SK-N-SH treated with all-trans-retinoic acid at 6 μM for 48 hours (cell line): Measurements from ENCODE around the gene KIRREL2.

Experiments used
- ARNTL ChIP-seq: fragments of 450-650 bp; formaldehyde crosslinking; IDR thresholded peaks from 2 replicates; pipeline ENCODE4 v1.5.0; 2020; ENCODE audit warnings: low read depth, mild to moderate bottlenecking, moderate library complexity, borderline replicate concordance
- BACH2 ChIP-seq: fragments of 250-450 bp; sonication (Bioruptor Pico); IDR thresholded peaks from 2 replicates; pipeline ENCODE4 v1.9.0; 2021; ENCODE audit warnings: mild to moderate bottlenecking, borderline replicate concordance
- CSDC2 ChIP-seq: fragments of 250-450 bp; sonication (Bioruptor Pico); IDR thresholded peaks from 2 replicates; pipeline ENCODE4 v1.5.0; 2020; ENCODE audit warnings: mild to moderate bottlenecking, moderate library complexity
- ESRRG ChIP-seq: fragments of 250-450 bp; sonication (Bioruptor Pico); IDR thresholded peaks from 2 replicates; pipeline ENCODE4 v1.6.1; 2021; ENCODE audit warnings: mild to moderate bottlenecking
- GLIS3 ChIP-seq: fragments of 250-450 bp; sonication (Bioruptor Pico); IDR thresholded peaks from 2 replicates; pipeline ENCODE4 v1.5.0; 2020; ENCODE audit warnings: mild to moderate bottlenecking, moderate library complexity
- PPARA ChIP-seq: fragments of 250-450 bp; sonication (Bioruptor Pico); IDR thresholded peaks from 2 replicates; pipeline ENCODE4 v1.5.0; 2020; ENCODE audit warnings: mild to moderate bottlenecking, borderline replicate concordance
- RARB ChIP-seq: fragments of 250-450 bp; sonication (Bioruptor Pico); IDR thresholded peaks from 2 replicates; pipeline ENCODE4 v1.8.0; 2021; ENCODE audit warnings: mild to moderate bottlenecking, moderate library complexity
- TOX ChIP-seq: fragments of 250-450 bp; sonication (Bioruptor Pico); IDR thresholded peaks from 2 replicates; pipeline ENCODE4 v1.8.0; 2021; ENCODE audit warnings: mild to moderate bottlenecking, moderate library complexity, borderline replicate concordance
- TSHZ2 ChIP-seq: fragments of 250-450 bp; sonication (Bioruptor Pico); IDR thresholded peaks from 2 replicates; pipeline ENCODE4 v1.5.0; 2020; ENCODE audit warnings: mild to moderate bottlenecking, moderate library complexity
- ZNF8 ChIP-seq: fragments of 450-650 bp; formaldehyde crosslinking; IDR thresholded peaks from 2 replicates; pipeline ENCODE4 v1.5.0; 2020; ENCODE audit warnings: mild to moderate bottlenecking, moderate library complexity
- TF ChIP-seq, protein P1 (sequence below): fragments of 250-450 bp; sonication (Bioruptor Pico); IDR thresholded peaks from 2 replicates; pipeline ENCODE4 v1.8.0; 2020; ENCODE audit warnings: mild to moderate bottlenecking, moderate library complexity, borderline replicate concordance

DNA sequence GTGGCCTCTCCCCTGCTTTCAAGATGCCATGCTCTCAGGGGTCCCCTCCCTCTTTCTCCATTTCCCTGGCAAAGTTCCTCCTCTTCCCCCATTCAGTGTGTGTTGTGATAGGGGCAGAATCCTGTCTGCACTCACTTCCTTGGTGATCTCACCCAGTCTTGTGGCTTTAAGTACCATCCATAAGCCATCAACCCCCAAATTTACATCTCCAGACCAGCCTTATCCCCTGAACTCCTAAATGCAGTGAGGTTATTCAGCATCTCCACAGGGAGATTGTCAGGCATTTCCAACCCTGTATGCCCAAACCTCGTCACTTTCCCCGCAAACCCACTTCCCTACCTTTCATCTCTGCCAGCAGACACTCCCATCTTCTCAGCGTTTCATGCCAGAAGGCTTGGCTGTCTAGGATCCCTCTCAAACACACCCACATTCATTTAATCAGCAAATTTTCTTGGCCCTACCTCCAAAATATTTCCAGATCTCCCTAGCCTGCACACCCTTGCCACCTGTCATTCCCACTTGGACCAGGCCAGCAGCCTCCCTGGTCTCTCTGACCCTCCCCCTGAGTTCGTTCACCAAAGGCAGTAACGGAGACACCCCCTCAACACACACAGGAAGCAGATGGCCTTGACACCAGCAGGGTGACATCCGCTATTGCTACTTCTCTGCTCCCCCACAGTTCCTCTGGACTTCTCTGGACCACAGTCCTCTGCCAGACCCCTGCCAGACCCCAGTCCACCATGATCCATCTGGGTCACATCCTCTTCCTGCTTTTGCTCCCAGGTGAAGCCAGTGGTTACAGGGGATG lies 45.3 kb downstream of the KIRREL2 start, which contains the start of gene HCST:
- TF ChIP-seq ARNTL (CRISPR knock-in tag) (no peak), GLIS3 (CRISPR knock-in tag) (no peak), PPARA (CRISPR knock-in tag) (no peak), BACH2 (CRISPR knock-in tag) (no peak), TOX (CRISPR knock-in tag) (no peak), RARB (CRISPR knock-in tag) (no peak), CSDC2 (CRISPR knock-in tag) (no peak), ZNF8 (CRISPR knock-in tag) (no peak), ESRRG (CRISPR knock-in tag) (no peak), TSHZ2 (CRISPR knock-in tag) (no peak)
- TF ChIP-seq, protein P1, sequence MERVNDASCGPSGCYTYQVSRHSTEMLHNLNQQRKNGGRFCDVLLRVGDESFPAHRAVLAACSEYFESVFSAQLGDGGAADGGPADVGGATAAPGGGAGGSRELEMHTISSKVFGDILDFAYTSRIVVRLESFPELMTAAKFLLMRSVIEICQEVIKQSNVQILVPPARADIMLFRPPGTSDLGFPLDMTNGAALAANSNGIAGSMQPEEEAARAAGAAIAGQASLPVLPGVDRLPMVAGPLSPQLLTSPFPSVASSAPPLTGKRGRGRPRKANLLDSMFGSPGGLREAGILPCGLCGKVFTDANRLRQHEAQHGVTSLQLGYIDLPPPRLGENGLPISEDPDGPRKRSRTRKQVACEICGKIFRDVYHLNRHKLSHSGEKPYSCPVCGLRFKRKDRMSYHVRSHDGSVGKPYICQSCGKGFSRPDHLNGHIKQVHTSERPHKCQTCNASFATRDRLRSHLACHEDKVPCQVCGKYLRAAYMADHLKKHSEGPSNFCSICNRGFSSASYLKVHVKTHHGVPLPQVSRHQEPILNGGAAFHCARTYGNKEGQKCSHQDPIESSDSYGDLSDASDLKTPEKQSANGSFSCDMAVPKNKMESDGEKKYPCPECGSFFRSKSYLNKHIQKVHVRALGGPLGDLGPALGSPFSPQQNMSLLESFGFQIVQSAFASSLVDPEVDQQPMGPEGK (CRISPR knock-in tag), result no peak
